GM18508 (cell line): ENCODE measurements around the gene CITED4.

ENCODE experiments used
- ATAC-seq: cut with Tn5 transposase; IDR thresholded peaks from one replicate; pipeline ENCODE4 v1.9.1; 2021; ENCODE audit warnings: moderate number of reproducible peaks; ENCODE audit not compliant: insufficient read depth, unreplicated experiment

The CITED4 gene

GRCh38 chr1:40838045-40838979 lies 23.9 kb downstream of the CITED4 start:
- no peak for ATAC-seq

GRCh38 chr1:40837601-40838000 lies 24.6 kb downstream of the CITED4 start:
- no peak for ATAC-seq

GRCh38 chr1:40836283-40836682 lies 25.9 kb downstream of the CITED4 start:
- ATAC-seq, result no peak

GRCh38 chr1:40834968-40835545 lies 27.1 kb downstream of the CITED4 start:
- no peak for ATAC-seq

GRCh38 chr1:40833979-40834378 lies 28.2 kb downstream of the CITED4 start:
- no peak for ATAC-seq

GRCh38 chr1:40831001-40831732 lies 31.0 kb downstream of the CITED4 start:
- ATAC-seq, result no peak

GRCh38 chr1:40830419-40830943 lies 31.7 kb downstream of the CITED4 start:
- no peak for ATAC-seq

GRCh38 chr1:40829631-40830245 lies 32.4 kb downstream of the CITED4 start:
- ATAC-seq, result no peak

GRCh38 chr1:40825996-40826395 lies 36.2 kb downstream of the CITED4 start:
- no peak for ATAC-seq

GRCh38 chr1:40825435-40825788 lies 36.8 kb downstream of the CITED4 start:
- ATAC-seq, result no peak

GRCh38 chr1:40824591-40825434 lies 37.4 kb downstream of the CITED4 start:
- no peak for ATAC-seq

- ATAC-seq, result no peak
These were observed 38.2 kb downstream of the CITED4 start for GRCh38 chr1:40823983-40824382.

GRCh38 chr1:40823345-40823744 lies 38.8 kb downstream of the CITED4 start:
- ATAC-seq, result no peak

GRCh38 chr1:40822890-40823289 lies 39.3 kb downstream of the CITED4 start:
- ATAC-seq, result no peak

GRCh38 chr1:40820911-40821693 lies 41.1 kb downstream of the CITED4 start:
- ATAC-seq, result no peak

- ATAC-seq, result no peak
These were observed 41.8 kb downstream of the CITED4 start for GRCh38 chr1:40820251-40820797.

- no peak for ATAC-seq
These were observed 43.1 kb downstream of the CITED4 start for GRCh38 chr1:40819101-40819500.

- ATAC-seq, result no peak
These were observed 43.8 kb downstream of the CITED4 start for GRCh38 chr1:40818264-40818961.
